GM18507 (cell line): Measurements from ENCODE around the gene KLHDC10.
"Not testable (repeated sequence)": the region's sequence is repeated elsewhere in the genome, so short reads cannot be mapped to it uniquely, and the experiment has no call there.

Experiments
- DNase-seq: peaks from one replicate; pipeline ENCODE4 v3.0.0; 2011; ENCODE audit warnings: low read depth; ENCODE audit not compliant: insufficient read length; ENCODE audit errors: extremely low spot score
- FAIRE-seq: peaks from 2 replicates; lab custom pipeline; 2011; peaks lifted over from hg19 to GRCh38; lab: Jason Lieb, UNC

Gene KLHDC10

GRCh38 chr7:130136579-130137167, 66.3 kb downstream of the KLHDC10 start:
- no peak for DNase-seq

GRCh38 chr7:130137207-130137606, 66.9 kb downstream of the KLHDC10 start:
- DNase-seq (no peak), FAIRE-seq (no peak)

More at GRCh38 chr7:130136579-130137167, 66.3 kb downstream of the KLHDC10 start:
- FAIRE-seq: no peak

- no peak for FAIRE-seq
- no peak for DNase-seq
Measured at GRCh38 chr7:130139193-130139960, 69.0 kb downstream of the KLHDC10 start.

- no peak for FAIRE-seq
Measured at GRCh38 chr7:130140551-130141160, 70.3 kb downstream of the KLHDC10 start.

GRCh38 chr7:130141161-130141883, 71.0 kb downstream of the KLHDC10 start:
- no peak for FAIRE-seq
- DNase-seq: no peak

More at GRCh38 chr7:130140551-130141160, 70.3 kb downstream of the KLHDC10 start:
- no peak for DNase-seq

- DNase-seq (no peak), FAIRE-seq (no peak)
Measured at GRCh38 chr7:130141884-130142653, 71.7 kb downstream of the KLHDC10 start.

GRCh38 chr7:130142654-130143333, 72.5 kb downstream of the KLHDC10 start:
- FAIRE-seq: no peak
- no peak for DNase-seq

- no peak for DNase-seq
- no peak for FAIRE-seq
Measured at GRCh38 chr7:130143334-130143732, 73.0 kb downstream of the KLHDC10 start.

- FAIRE-seq (no peak), DNase-seq (no peak)
Measured at GRCh38 chr7:130143986-130144311, 73.6 kb downstream of the KLHDC10 start.

- DNase-seq (no peak), FAIRE-seq (no peak)
Measured at GRCh38 chr7:130144312-130145171, 74.2 kb downstream of the KLHDC10 start.

GRCh38 chr7:130145424-130146100, 75.2 kb downstream of the KLHDC10 start:
- no peak for FAIRE-seq
- no peak for DNase-seq

- DNase-seq, FAIRE-seq: not testable (repeated sequence)
Measured at GRCh38 chr7:130146142-130146541, 75.8 kb downstream of the KLHDC10 start.

- FAIRE-seq (no peak), DNase-seq (no peak)
Measured at GRCh38 chr7:130146693-130147405, 76.5 kb downstream of the KLHDC10 start.

GRCh38 chr7:130147710-130148325, 77.5 kb downstream of the KLHDC10 start:
- no peak for FAIRE-seq

GRCh38 chr7:130148561-130148960, 78.2 kb downstream of the KLHDC10 start:
- DNase-seq: no peak
- no peak for FAIRE-seq

More at GRCh38 chr7:130147710-130148325, 77.5 kb downstream of the KLHDC10 start:
- DNase-seq: no peak
